OCI-LY7 (cell line): ENCODE results near the gene ZNRD2. TPM values are rescaled to one million over a fixed set of nuclear protein-coding genes. Genes with fewer than 3 reads are reported as not detected.
A peak's percentile ranks its signal among the peaks of the same experiment; 100 is the strongest.
"Not testable (repeated sequence)": the region's sequence is repeated elsewhere in the genome, so short reads cannot be mapped to it uniquely, and the experiment has no call there.

Source experiments
- BruUV-seq: library from RNA; stranded (reverse); fragments of 400-500 nt; replicated peaks from 2 replicates; lab custom pipeline; 2021; lab: Mats Ljungman, UMichigan
- CTCF ChIA-PET: fragments of 300-600 bp; sonication (Branson Sonifier 250); formaldehyde crosslinking; loops from one replicate; lab custom pipeline; 2022; ENCODE audit warnings: antibody characterized with exemption; ENCODE audit not compliant: unreplicated experiment; lab: Charles Lee
- POLR2A ChIA-PET: fragments of 300-600 bp; sonication (Branson Sonifier 250); formaldehyde crosslinking; loops from one replicate; lab custom pipeline; 2022; ENCODE audit warnings: antibody characterized with exemption; lab: Charles Lee
- DNase-seq: peaks from one replicate; pipeline ENCODE4 v3.0.0-alpha.2; 2015; ENCODE audit warnings: low spot score
- H2AFZ ChIP-seq: fragments of 200-600 bp; sonication (generic), shearing (Covaris generic); 2 replicates; pipeline ENCODE4 v1.6.1; 2014; ENCODE audit warnings: mild to moderate bottlenecking, antibody characterized with exemption, low read length, moderate library complexity
- H3K27ac ChIP-seq: fragments of 200-600 bp; sonication (generic); 2 replicates; pipeline ENCODE4 v1.5.1; 2014; ENCODE audit warnings: mixed run types, low read depth, mild to moderate bottlenecking, moderate library complexity, low read length, inconsistent platforms; ENCODE audit not compliant: poor library complexity, severe bottlenecking
- H3K36me3 ChIP-seq: fragments of 200-600 bp; sonication (generic); 2 replicates; pipeline ENCODE4 v1.6.1; 2014; ENCODE audit warnings: mild to moderate bottlenecking, antibody characterized with exemption, low read length, moderate library complexity, mixed read lengths; ENCODE audit not compliant: insufficient read depth
- H3K4me1 ChIP-seq: fragments of 200-600 bp; sonication (generic); 2 replicates; pipeline ENCODE4 v1.5.1; 2014; ENCODE audit warnings: mild to moderate bottlenecking, low read length; ENCODE audit not compliant: insufficient read depth, poor library complexity, severe bottlenecking
- H3K4me2 ChIP-seq: fragments of 200-600 bp; sonication (generic); 2 replicates; pipeline ENCODE4 v1.6.1; 2014; ENCODE audit warnings: mild to moderate bottlenecking, low read length
- H3K4me3 ChIP-seq: fragments of 200-600 bp; sonication (generic); 2 replicates; pipeline ENCODE4 v1.5.1; 2014; ENCODE audit warnings: mild to moderate bottlenecking, low read depth, low read length; ENCODE audit not compliant: poor library complexity, severe bottlenecking
- H3K79me2 ChIP-seq: fragments of 200-600 bp; sonication (generic); 2 replicates; pipeline ENCODE4 v1.6.1; 2016; ENCODE audit warnings: low read depth, mild to moderate bottlenecking, low read length, moderate library complexity, mixed read lengths; ENCODE audit not compliant: insufficient read depth
- H3K9me2 ChIP-seq: fragments of 200-600 bp; sonication (generic); 2 replicates; pipeline ENCODE4 v1.6.1; 2016; ENCODE audit warnings: mild to moderate bottlenecking, low read length, mixed read lengths; ENCODE audit not compliant: insufficient read depth
- H3K9me3 ChIP-seq: fragments of 200-600 bp; sonication (generic); 2 replicates; pipeline ENCODE4 v1.6.1; 2014; ENCODE audit warnings: mild to moderate bottlenecking, mixed run types, low read length, mixed read lengths
- H4K20me1 ChIP-seq: fragments of 200-600 bp; sonication (generic); 2 replicates; pipeline ENCODE4 v1.6.1; 2014; ENCODE audit warnings: mild to moderate bottlenecking, antibody characterized with exemption, low read length, moderate library complexity, mixed read lengths; ENCODE audit not compliant: insufficient read depth
- EZH2phosphoT487 ChIP-seq: fragments of 200-600 bp; sonication (generic); IDR thresholded peaks from 2 replicates; pipeline ENCODE4 v1.6.1; 2018; ENCODE audit warnings: low read depth, borderline replicate concordance, mild to moderate bottlenecking, mixed run types, antibody characterized with exemption, low read length, moderate library complexity, mixed read lengths
- intact Hi-C: fragments of 100-400 bp; cut with micrococcal nuclease; formaldehyde crosslinking; loops from one replicate; pipeline ENCODE4 v1.10.0; 2022; ENCODE audit not compliant: unreplicated experiment
- total RNA-seq, 2 experiments: library from RNA; depleted of rRNA in 1 of 2; stranded (reverse); fragments of >200 nt in 1 of 2; shearing (Covaris generic) in 1 of 2; gene quantifications; 2 replicates each; pipeline ENCODE4 v1.2.3, GENCODE V29; 2014 to 2022
- TF ChIP-seq, protein P1 (sequence below): fragments of 200-600 bp; sonication (generic); conservative IDR thresholded peaks from 2 replicates; pipeline ENCODE4 v1.5.1; 2014; ENCODE audit warnings: mild to moderate bottlenecking, antibody characterized with exemption, low read length, moderate library complexity, mixed read lengths

The ZNRD2 gene
- total RNA-seq, 2 experiments from 2014 or later: 43.4 to 60.4 TPM

DNA sequence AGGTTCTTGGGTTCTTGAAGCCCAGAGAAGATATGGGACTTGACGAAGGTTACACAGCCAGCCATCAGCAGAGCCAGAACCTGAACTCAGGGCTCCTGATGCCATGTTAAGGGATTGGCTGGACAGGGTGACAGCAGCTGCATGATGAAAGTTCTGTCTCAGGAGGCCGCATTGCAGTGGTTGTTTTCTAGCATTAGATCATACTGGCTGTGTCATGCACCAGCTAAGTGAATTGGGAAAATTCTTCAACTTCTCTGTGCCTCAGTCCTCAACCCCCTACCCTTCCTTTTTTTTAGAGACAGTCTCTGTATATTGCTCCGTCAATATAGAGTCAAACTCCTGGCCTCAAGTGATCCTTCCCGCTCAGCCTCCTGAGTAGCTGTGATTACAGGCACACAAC lies 6.7 kb upstream of the ZNRD2 start:
- no peak overlapping the region for H3K4me2 ChIP-seq
- no peaks in the 10 kb centered on the region for H3K9me2 ChIP-seq
- CTCF ChIA-PET: interaction anchor here (0.9 kb wide), 1 partner anchor 38 kb away, joined by 3 read pairs; no protein-coding TSS in a partner anchor
- H3K9me3 ChIP-seq: no peaks in the 10 kb centered on the region
- H4K20me1 ChIP-seq: no peaks in the 10 kb centered on the region
- no peak overlapping the region for H3K4me3 ChIP-seq
- no TSS peak for BruUV-seq
- H3K36me3 ChIP-seq: no peaks in the 10 kb centered on the region
- H3K79me2 ChIP-seq: peaks cover 9% of the 10 kb centered on the region
- no peak overlapping the region for H3K27ac ChIP-seq
- no peak for DNase-seq
- TF ChIP-seq, protein P1, sequence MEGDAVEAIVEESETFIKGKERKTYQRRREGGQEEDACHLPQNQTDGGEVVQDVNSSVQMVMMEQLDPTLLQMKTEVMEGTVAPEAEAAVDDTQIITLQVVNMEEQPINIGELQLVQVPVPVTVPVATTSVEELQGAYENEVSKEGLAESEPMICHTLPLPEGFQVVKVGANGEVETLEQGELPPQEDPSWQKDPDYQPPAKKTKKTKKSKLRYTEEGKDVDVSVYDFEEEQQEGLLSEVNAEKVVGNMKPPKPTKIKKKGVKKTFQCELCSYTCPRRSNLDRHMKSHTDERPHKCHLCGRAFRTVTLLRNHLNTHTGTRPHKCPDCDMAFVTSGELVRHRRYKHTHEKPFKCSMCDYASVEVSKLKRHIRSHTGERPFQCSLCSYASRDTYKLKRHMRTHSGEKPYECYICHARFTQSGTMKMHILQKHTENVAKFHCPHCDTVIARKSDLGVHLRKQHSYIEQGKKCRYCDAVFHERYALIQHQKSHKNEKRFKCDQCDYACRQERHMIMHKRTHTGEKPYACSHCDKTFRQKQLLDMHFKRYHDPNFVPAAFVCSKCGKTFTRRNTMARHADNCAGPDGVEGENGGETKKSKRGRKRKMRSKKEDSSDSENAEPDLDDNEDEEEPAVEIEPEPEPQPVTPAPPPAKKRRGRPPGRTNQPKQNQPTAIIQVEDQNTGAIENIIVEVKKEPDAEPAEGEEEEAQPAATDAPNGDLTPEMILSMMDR: no peak
- TF ChIP-seq EZH2phosphoT487: no peak
- intact Hi-C loops: no loop called here
- peaks cover 26% of the 10 kb centered on the region for H3K4me1 ChIP-seq
- no peak overlapping the region for H2AFZ ChIP-seq
- POLR2A ChIA-PET: interaction anchor here (0.7 kb wide), 1 partner anchor 29 kb away, joined by 5 read pairs; no protein-coding TSS in a partner anchor

- peak overlapping the region; percentile 41 for H3K4me2 ChIP-seq
- POLR2A ChIA-PET: interaction anchor here (0.6 to 1.1 kb wide), 2 partner anchors 8 to 24 kb away, joined by 3 to 4 read pairs; no protein-coding TSS in a partner anchor
- H3K4me1 ChIP-seq: peaks cover 32% of the 10 kb centered on the region
- CTCF ChIA-PET, BruUV-seq, H3K4me3 ChIP-seq, H3K36me3 ChIP-seq, DNase-seq, H3K9me3 ChIP-seq, H2AFZ ChIP-seq, intact Hi-C loops, H4K20me1 ChIP-seq, H3K9me2 ChIP-seq: not testable (repeated sequence)
- peak overlapping the region; percentile 4 for H3K27ac ChIP-seq
- peaks cover 18% of the 10 kb centered on the region for H3K79me2 ChIP-seq
Measured at GRCh38 chr11:65564879-65565559, 5.3 kb upstream of the ZNRD2 start.

- H4K20me1 ChIP-seq: no peaks in the 10 kb centered on the region
- peaks cover 24% of the 10 kb centered on the region for H3K79me2 ChIP-seq
- peaks cover 32% of the 10 kb centered on the region for H3K4me1 ChIP-seq
- no TSS peak for BruUV-seq
- CTCF ChIA-PET: interaction anchor here (0.5 to 1.0 kb wide), 3 partner anchors 14 to 325 kb away, joined by 3 to 6 read pairs (median 3); partner anchors contain the start of gene CCDC85B
- POLR2A ChIA-PET: interaction anchor here (0.6 to 1.1 kb wide), 6 partner anchors 9 to 559 kb away, joined by 3 to 12 read pairs (median 5); no protein-coding TSS in a partner anchor
- no peak for DNase-seq
- H3K9me2 ChIP-seq: no peaks in the 10 kb centered on the region
- peak overlapping the region; percentile 4 for H3K27ac ChIP-seq
- intact Hi-C loops: no loop called here
- no peak overlapping the region for H2AFZ ChIP-seq
- H3K4me2 ChIP-seq: peak overlapping the region; percentile 41
- TF ChIP-seq, protein P1: no peak
- no peak for TF ChIP-seq EZH2phosphoT487
- no peak overlapping the region for H3K4me3 ChIP-seq
- no peaks in the 10 kb centered on the region for H3K9me3 ChIP-seq
- H3K36me3 ChIP-seq: no peaks in the 10 kb centered on the region
Measured at GRCh38 chr11:65565624-65566453, 4.4 kb upstream of the ZNRD2 start.
